HG03442 (cell line): ENCODE results near the gene MT1X.

Source experiments
- ATAC-seq: cut with Tn5 transposase; IDR thresholded peaks from one replicate; pipeline ENCODE4 v1.9.1; 2021; ENCODE audit warnings: mild to moderate bottlenecking, moderate library complexity; ENCODE audit not compliant: unreplicated experiment

The MT1X gene

GRCh38 chr16:56675685-56676210 is 6.5 kb upstream of the MT1X start:
- ATAC-seq, result no peak

- ATAC-seq, result no peak
These were observed 4.8 kb upstream of the MT1X start for GRCh38 chr16:56677474-56677873.

GRCh38 chr16:56679078-56679730 is 3.1 kb upstream of the MT1X start:
- ATAC-seq, result no peak

- no peak for ATAC-seq
These were observed 2.5 kb upstream of the MT1X start for GRCh38 chr16:56679818-56680217.

GRCh38 chr16:56682703-56683397 is 580 bp downstream of the MT1X start:
- no peak for ATAC-seq

GRCh38 chr16:56683424-56684172 is 1.3 kb downstream of the MT1X start:
- ATAC-seq, result no peak

GRCh38 chr16:56684256-56684925 is 2.1 kb downstream of the MT1X start:
- ATAC-seq, result no peak

GRCh38 chr16:56684926-56685590 is 2.8 kb downstream of the MT1X start:
- no peak for ATAC-seq

GRCh38 chr16:56686758-56687157 is 4.5 kb downstream of the MT1X start:
- no peak for ATAC-seq

GRCh38 chr16:56688762-56689161 is 6.5 kb downstream of the MT1X start:
- ATAC-seq, result no peak

GRCh38 chr16:56689171-56689570 is 6.9 kb downstream of the MT1X start:
- no peak for ATAC-seq

- no peak for ATAC-seq
These were observed 8.3 kb downstream of the MT1X start for GRCh38 chr16:56690420-56691122.

- ATAC-seq, result no peak
These were observed 9.6 kb downstream of the MT1X start for GRCh38 chr16:56691885-56692284.

GRCh38 chr16:56695246-56695645 is 13.0 kb downstream of the MT1X start:
- ATAC-seq, result no peak

GRCh38 chr16:56697456-56698155 is 15.3 kb downstream of the MT1X start:
- ATAC-seq, result no peak

GRCh38 chr16:56700195-56700594 is 17.9 kb downstream of the MT1X start:
- ATAC-seq, result no peak

- ATAC-seq, result no peak
These were observed 18.4 kb downstream of the MT1X start for GRCh38 chr16:56700631-56701030.

GRCh38 chr16:56701534-56701933 is 19.3 kb downstream of the MT1X start:
- no peak for ATAC-seq

- no peak for ATAC-seq
These were observed 20.6 kb downstream of the MT1X start for GRCh38 chr16:56702836-56703235.
